ENCODE data around the gene CRYBG1.
"Not testable (repeated sequence)": the region's sequence is repeated elsewhere in the genome, so short reads cannot be mapped to it uniquely, and the experiment has no call there.

CRYBG1 gene

GRCh38 chr6:106574741-106575458 is 214.4 kb downstream of the CRYBG1 start:
- FAIRE-seq (no peak), DNase-seq (ENCODE audit: insufficient read length, low spot score) (no peak)

GRCh38 chr6:106579281-106579680 is 218.8 kb downstream of the CRYBG1 start:
- no peak for FAIRE-seq
- no peak for DNase-seq (ENCODE audit: insufficient read length, low spot score)

- FAIRE-seq: no peak
- no peak for DNase-seq (ENCODE audit: insufficient read length, low spot score)
Observed at GRCh38 chr6:106581468-106581867, 221.0 kb downstream of the CRYBG1 start.

- DNase-seq (ENCODE audit: insufficient read length, low spot score) (no peak), FAIRE-seq (no peak)
Observed at GRCh38 chr6:106586815-106587415, 226.4 kb downstream of the CRYBG1 start.

- DNase-seq (ENCODE audit: insufficient read length, low spot score); FAIRE-seq: not testable (repeated sequence)
Observed at GRCh38 chr6:106588937-106589336, 228.4 kb downstream of the CRYBG1 start.

- no peak for DNase-seq (ENCODE audit: insufficient read length, low spot score)
- FAIRE-seq: no peak
Observed at GRCh38 chr6:106591111-106591825, 230.8 kb downstream of the CRYBG1 start.

- FAIRE-seq: peak; percentile 74
Observed at GRCh38 chr6:106599440-106599839, 238.9 kb downstream of the CRYBG1 start.

GRCh38 chr6:106600329-106600728 is 239.8 kb downstream of the CRYBG1 start:
- no peak for FAIRE-seq
- DNase-seq (ENCODE audit: insufficient read length, low spot score): no peak

More at GRCh38 chr6:106599440-106599839, 238.9 kb downstream of the CRYBG1 start:
- no peak for DNase-seq (ENCODE audit: insufficient read length, low spot score)

GRCh38 chr6:106608080-106608668 is 247.7 kb downstream of the CRYBG1 start:
- DNase-seq (ENCODE audit: insufficient read length, low spot score) (no peak), FAIRE-seq (peak; percentile 89)

- FAIRE-seq (peak; percentile 31), DNase-seq (ENCODE audit: insufficient read length, low spot score) (no peak)
Observed at GRCh38 chr6:106609699-106610098, 249.2 kb downstream of the CRYBG1 start.

- FAIRE-seq (no peak), DNase-seq (ENCODE audit: insufficient read length, low spot score) (no peak)
Observed at GRCh38 chr6:106611030-106611429, 250.5 kb downstream of the CRYBG1 start.

- FAIRE-seq (peak; percentile 79), DNase-seq (ENCODE audit: insufficient read length, low spot score) (no peak)
Observed at GRCh38 chr6:106612671-106613416, 252.3 kb downstream of the CRYBG1 start.

- no peak for DNase-seq (ENCODE audit: insufficient read length, low spot score)
- FAIRE-seq: no peak
Observed at GRCh38 chr6:106613590-106613989, 253.1 kb downstream of the CRYBG1 start.

- FAIRE-seq (peak; percentile 59), DNase-seq (ENCODE audit: insufficient read length, low spot score) (no peak)
Observed at GRCh38 chr6:106614166-106614565, 253.6 kb downstream of the CRYBG1 start.

- DNase-seq (ENCODE audit: insufficient read length, low spot score): no peak
- FAIRE-seq: peak; percentile 66
Observed at GRCh38 chr6:106614592-106615257, 254.2 kb downstream of the CRYBG1 start.

GRCh38 chr6:106617302-106617701 is 256.8 kb downstream of the CRYBG1 start:
- FAIRE-seq (no peak), DNase-seq (ENCODE audit: insufficient read length, low spot score) (no peak)

- FAIRE-seq (no peak), DNase-seq (ENCODE audit: insufficient read length, low spot score) (no peak)
Observed at GRCh38 chr6:106617857-106618256, 257.3 kb downstream of the CRYBG1 start.

- FAIRE-seq (no peak), DNase-seq (ENCODE audit: insufficient read length, low spot score) (no peak)
Observed at GRCh38 chr6:106618324-106618723, 257.8 kb downstream of the CRYBG1 start.

GRCh38 chr6:106619223-106619622 is 258.7 kb downstream of the CRYBG1 start:
- DNase-seq (ENCODE audit: insufficient read length, low spot score) (no peak), FAIRE-seq (no peak)
